OCI-LY1 (cell line): ENCODE results near the gene BTLA.

Experiments
- CTCF ChIP-seq: fragments of 200-600 bp; sonication (generic), shearing (Covaris generic); IDR thresholded peaks from 2 replicates; pipeline ENCODE4 v1.5.1; 2017; ENCODE audit warnings: mild to moderate bottlenecking, antibody characterized with exemption, low read length, moderate library complexity, mixed read lengths
- EZH2 ChIP-seq: fragments of 200-600 bp; sonication (generic), shearing (Covaris generic); IDR thresholded peaks from 2 replicates; pipeline ENCODE4 v1.8.0; 2017; ENCODE audit warnings: borderline replicate concordance, mixed run types, mild to moderate bottlenecking, antibody characterized with exemption, low read length, moderate library complexity, mixed read lengths

DNA sequence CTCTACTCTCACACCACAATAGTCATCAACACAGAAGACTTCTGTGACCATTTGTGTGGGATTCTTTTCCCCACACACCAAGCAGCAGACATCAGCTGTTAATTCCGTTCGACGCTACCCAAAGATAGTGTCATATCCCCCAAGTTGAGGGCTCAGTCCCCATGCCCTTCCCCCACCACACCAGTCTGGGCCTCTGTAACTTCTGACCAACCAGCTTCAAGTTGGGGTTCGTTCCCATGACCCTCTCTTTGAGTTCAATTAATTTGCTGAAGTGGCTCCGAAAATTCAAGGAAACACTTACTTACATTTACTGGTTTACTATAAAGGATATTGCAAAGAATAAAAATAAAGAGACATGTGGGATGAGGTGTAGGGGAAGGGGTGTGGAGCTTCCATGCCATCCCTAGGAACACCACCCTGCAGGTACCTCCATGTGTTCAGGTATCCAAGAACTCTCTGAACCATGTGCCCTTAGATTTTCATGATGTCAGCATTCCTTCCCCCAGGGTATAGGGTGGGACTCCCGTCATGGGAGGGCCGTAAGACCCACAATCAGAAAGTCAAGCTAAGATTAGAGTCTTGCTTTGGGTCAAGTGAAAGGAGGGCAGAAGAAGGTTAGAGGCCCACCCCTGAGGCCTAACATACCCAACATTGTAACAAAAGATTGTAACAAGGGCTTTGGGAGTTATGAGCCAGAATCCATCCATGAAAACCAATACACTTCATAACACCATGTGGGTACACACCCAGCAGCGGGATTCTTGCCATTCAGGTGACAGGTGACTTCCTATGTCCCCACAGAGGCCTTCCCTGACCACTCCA, 82.7 kb downstream of the BTLA start:
- TF ChIP-seq CTCF (no peak), EZH2 (no peak)
